NT2/D1 (cell line): ENCODE data around the gene KIF23.
"Not testable (repeated sequence)": the region's sequence is repeated elsewhere in the genome, so short reads cannot be mapped to it uniquely, and the experiment has no call there.

Experiments used
- DNase-seq: peaks from one replicate; pipeline ENCODE4 v3.0.0-alpha.2; 2011; ENCODE audit warnings: low read depth, low spot score
- H3K27me3 ChIP-seq: 2 replicates; pipeline ENCODE4 v1.6.0; 2011; ENCODE audit warnings: mild to moderate bottlenecking; ENCODE audit not compliant: insufficient read length, insufficient read depth
- H3K36me3 ChIP-seq: 2 replicates; pipeline ENCODE4 v1.6.1; 2011; ENCODE audit warnings: mild to moderate bottlenecking, low read length, mixed read lengths; ENCODE audit not compliant: insufficient read depth, insufficient read length
- H3K4me1 ChIP-seq: 2 replicates; pipeline ENCODE4 v1.5.1; 2011; ENCODE audit not compliant: insufficient read depth, insufficient read length
- H3K4me3 ChIP-seq: 2 replicates; pipeline ENCODE4 v1.5.1; 2011; ENCODE audit warnings: low read depth; ENCODE audit not compliant: insufficient read length
- H3K9ac ChIP-seq: 2 replicates; pipeline ENCODE4 v1.6.0; 2011; ENCODE audit warnings: low read depth; ENCODE audit not compliant: insufficient read length
- H3K9me3 ChIP-seq: 2 replicates; pipeline ENCODE4 v1.5.1; 2011; ENCODE audit warnings: mild to moderate bottlenecking, low read length; ENCODE audit not compliant: insufficient read depth
- SUZ12 ChIP-seq: IDR thresholded peaks from 2 replicates; pipeline ENCODE4 v1.6.1; 2011; ENCODE audit not compliant: insufficient read length, insufficient read depth; ENCODE audit errors: extremely low read depth
- YY1 ChIP-seq: IDR thresholded peaks from 2 replicates; pipeline ENCODE4 v1.6.1; 2011; ENCODE audit not compliant: insufficient read length, insufficient read depth
- ZNF274 ChIP-seq: IDR thresholded peaks from 2 replicates; pipeline ENCODE4 v1.6.1; 2011; ENCODE audit warnings: mild to moderate bottlenecking, low read depth, low read length

The KIF23 gene

GRCh38 chr15:69380726-69381105 is 33.4 kb upstream of the KIF23 start:
- DNase-seq, result no peak
- Histone ChIP-seq H3K36me3 (no peaks in the 10 kb centered on the region), H3K9ac (no peak overlapping the region), H3K9me3 (no peaks in the 10 kb centered on the region), H3K4me1 (peaks cover 4% of the 10 kb centered on the region), H3K4me3 (no peak overlapping the region), H3K27me3 (no peaks in the 10 kb centered on the region)
- TF ChIP-seq SUZ12 (no peak), ZNF274 (no peak), YY1 (no peak)

- H3K27me3 ChIP-seq, H3K9me3 ChIP-seq, H3K36me3 ChIP-seq, H3K4me3 ChIP-seq, DNase-seq, H3K4me1 ChIP-seq, H3K9ac ChIP-seq: not testable (repeated sequence)
Measured at GRCh38 chr15:69382176-69382575, 32.0 kb upstream of the KIF23 start.

GRCh38 chr15:69384066-69384465 is 30.1 kb upstream of the KIF23 start:
- not testable (repeated sequence) for H3K4me3 ChIP-seq, DNase-seq, H3K27me3 ChIP-seq, H3K9me3 ChIP-seq, H3K9ac ChIP-seq, H3K36me3 ChIP-seq
- peaks cover 17% of the 10 kb centered on the region for H3K4me1 ChIP-seq

- peaks cover 17% of the 10 kb centered on the region for H3K4me1 ChIP-seq
- H3K9me3 ChIP-seq, result no peaks in the 10 kb centered on the region
- no peak overlapping the region for H3K9ac ChIP-seq
- no peaks in the 10 kb centered on the region for H3K36me3 ChIP-seq
- no peak for TF ChIP-seq ZNF274
- TF ChIP-seq YY1, result no peak
- DNase-seq, result no peak
- no peak overlapping the region for H3K4me3 ChIP-seq
- no peaks in the 10 kb centered on the region for H3K27me3 ChIP-seq
Measured at GRCh38 chr15:69384626-69385598, 29.2 kb upstream of the KIF23 start.

- Histone ChIP-seq H3K4me3 (no peak overlapping the region), H3K9ac (no peak overlapping the region), H3K27me3 (no peaks in the 10 kb centered on the region), H3K36me3 (no peaks in the 10 kb centered on the region), H3K9me3 (no peaks in the 10 kb centered on the region), H3K4me1 (peaks cover 14% of the 10 kb centered on the region)
- no peak for DNase-seq
- no peak for TF ChIP-seq YY1
Measured at GRCh38 chr15:69385831-69386230, 28.3 kb upstream of the KIF23 start.

- DNase-seq, result no peak
- no peaks in the 10 kb centered on the region for H3K36me3 ChIP-seq
Measured at GRCh38 chr15:69386284-69386683, 27.9 kb upstream of the KIF23 start.

GRCh38 chr15:69388260-69388705 is 25.9 kb upstream of the KIF23 start:
- Histone ChIP-seq H3K27me3 (no peaks in the 10 kb centered on the region), H3K9me3 (no peaks in the 10 kb centered on the region), H3K4me3 (no peak overlapping the region), H3K9ac (no peak overlapping the region), H3K4me1 (peaks cover 16% of the 10 kb centered on the region), H3K36me3 (no peaks in the 10 kb centered on the region)
- no peak for DNase-seq
- TF ChIP-seq SUZ12 (no peak), YY1 (no peak), ZNF274 (no peak)

More at GRCh38 chr15:69386284-69386683, 27.9 kb upstream of the KIF23 start:
- Histone ChIP-seq H3K4me3 (no peak overlapping the region), H3K9me3 (no peaks in the 10 kb centered on the region), H3K4me1 (peaks cover 16% of the 10 kb centered on the region), H3K27me3 (no peaks in the 10 kb centered on the region), H3K9ac (no peak overlapping the region)
- TF ChIP-seq SUZ12 (no peak), ZNF274 (no peak), YY1 (no peak)
